NCI-H2029 (cell line): ENCODE measurements around the gene PODXL2.
A peak's percentile ranks its signal among the peaks of the same experiment; 100 is the strongest.

Source experiments
- DNase-seq: peaks from one replicate; lab custom pipeline; 2025; lab: John Stamatoyannopoulos, UW

The PODXL2 gene

GRCh38 chr3:127706785-127707351 lies 77.9 kb downstream of the PODXL2 start:
- DNase-seq = no peak

- no peak for DNase-seq
Measured at GRCh38 chr3:127707851-127708411, 78.9 kb downstream of the PODXL2 start.

- no peak for DNase-seq
Measured at GRCh38 chr3:127708837-127709236, 79.9 kb downstream of the PODXL2 start.

- no peak for DNase-seq
Measured at GRCh38 chr3:127709320-127710060, 80.5 kb downstream of the PODXL2 start.

GRCh38 chr3:127710155-127710941 lies 81.4 kb downstream of the PODXL2 start:
- DNase-seq = no peak

- no peak for DNase-seq
Measured at GRCh38 chr3:127711021-127711695, 82.2 kb downstream of the PODXL2 start.

- DNase-seq = no peak
Measured at GRCh38 chr3:127711896-127712295, 82.9 kb downstream of the PODXL2 start.

GRCh38 chr3:127712461-127712860 lies 83.5 kb downstream of the PODXL2 start:
- DNase-seq = no peak

GRCh38 chr3:127712881-127713771 lies 84.1 kb downstream of the PODXL2 start:
- peak; percentile 37 for DNase-seq

- peak; percentile 68 for DNase-seq
Measured at GRCh38 chr3:127714125-127714571, 85.2 kb downstream of the PODXL2 start.

- DNase-seq = no peak
Measured at GRCh38 chr3:127714866-127715265, 85.9 kb downstream of the PODXL2 start.

GRCh38 chr3:127715532-127715931 lies 86.5 kb downstream of the PODXL2 start:
- no peak for DNase-seq

- DNase-seq = no peak
Measured at GRCh38 chr3:127716384-127716783, 87.4 kb downstream of the PODXL2 start.

- DNase-seq = no peak
Measured at GRCh38 chr3:127717357-127718244, 88.6 kb downstream of the PODXL2 start.

- no peak for DNase-seq
Measured at GRCh38 chr3:127718245-127718915, 89.4 kb downstream of the PODXL2 start.

- no peak for DNase-seq
Measured at GRCh38 chr3:127718916-127719290, 89.9 kb downstream of the PODXL2 start.

- DNase-seq = no peak
Measured at GRCh38 chr3:127719369-127719768, 90.4 kb downstream of the PODXL2 start.

GRCh38 chr3:127720161-127720823 lies 91.3 kb downstream of the PODXL2 start:
- no peak for DNase-seq
